Measurements from ENCODE around the gene LKAAEAR1. TPM values are rescaled to one million over a fixed set of nuclear protein-coding genes. Genes with fewer than 3 reads are reported as not detected.

The LKAAEAR1 gene
- total and polyA plus RNA-seq, 8 donors, result 0.23 TPM; not detected in 7

GRCh38 chr20:64077094-64077493 lies 7.1 kb downstream of the LKAAEAR1 start:
- Histone ChIP-seq H3K36me3 (peaks cover 16 to 41% (median 38%) of the 10 kb centered on the region in 4 donors), H3K27ac (peak overlapping the region in 4 of 5 donors; percentile 5 to 88 (median 76)), H3K27me3 (peaks cover 0 to 2% (median 0%) of the 10 kb centered on the region in 3 donors), H3K4me1 (peaks cover 12 to 52% (median 37%) of the 10 kb centered on the region in 4 donors), H3K4me3 (peak overlapping the region; percentile 0 to 83 (median 79)), H3K9me3 (no peaks in the 10 kb centered on the region)
- intact Hi-C loops (cut with DNase I; ENCODE audit: low total_unique reads), result no loop called here
- peak in 1 of 2 donors; percentile 32 for DNase-seq
- WGBS, 5 donors, result 72 to 83% (median 82%) methylated on average over 3 to 8 of the region's 8 CpGs
- no peak for TF ChIP-seq EP300 (IDR thresholded peaks at IDR 0.05)
- TF ChIP-seq CTCF (IDR thresholded peaks at IDR 0.05), result no peak
- no peak for TF ChIP-seq POLR2AphosphoS5 (IDR thresholded peaks at IDR 0.05)
- TF ChIP-seq POLR2A (IDR thresholded peaks at IDR 0.05), result no peak

- Histone ChIP-seq H3K4me3 (peak overlapping the region; percentile 0 to 83 (median 79)), H3K9me3 (no peaks in the 10 kb centered on the region), H3K27ac (peak overlapping the region in 3 of 5 donors; percentile 5 to 88 (median 85)), H3K4me1 (peaks cover 12 to 45% (median 32%) of the 10 kb centered on the region in 4 donors), H3K36me3 (peaks cover 16 to 48% (median 46%) of the 10 kb centered on the region in 4 donors), H3K27me3 (no peaks in the 10 kb centered on the region)
- TF ChIP-seq POLR2A (IDR thresholded peaks at IDR 0.05) (no peak), EP300 (IDR thresholded peaks at IDR 0.05) (no peak), POLR2AphosphoS5 (IDR thresholded peaks at IDR 0.05) (no peak)
- WGBS, 5 donors, result 83 to 96% (median 93%) methylated on average over 9 to 21 of the region's 22 CpGs
- intact Hi-C loops (cut with DNase I; ENCODE audit: low total_unique reads), result no loop called here
- no peak for DNase-seq
Observed at GRCh38 chr20:64076061-64076997, 7.9 kb downstream of the LKAAEAR1 start.

GRCh38 chr20:64075556-64075955 lies 8.6 kb downstream of the LKAAEAR1 start:
- no peak overlapping the region for H3K4me3 ChIP-seq
- no peak for TF ChIP-seq POLR2AphosphoS5 (IDR thresholded peaks at IDR 0.05)
- H3K27ac ChIP-seq, result no peak overlapping the region

GRCh38 chr20:64074963-64075362 lies 9.2 kb downstream of the LKAAEAR1 start:
- TF ChIP-seq EP300 (IDR thresholded peaks at IDR 0.05), result no peak
- no peak for TF ChIP-seq POLR2A (IDR thresholded peaks at IDR 0.05)
- no peak for TF ChIP-seq POLR2AphosphoS5 (IDR thresholded peaks at IDR 0.05)
- TF ChIP-seq CTCF (IDR thresholded peaks at IDR 0.05), result no peak
- no peaks in the 10 kb centered on the region for H3K27me3 ChIP-seq

More at GRCh38 chr20:64075556-64075955, 8.6 kb downstream of the LKAAEAR1 start:
- Histone ChIP-seq H3K27me3 (no peaks in the 10 kb centered on the region), H3K9me3 (no peaks in the 10 kb centered on the region), H3K36me3 (peaks cover 16 to 51% (median 49%) of the 10 kb centered on the region in 4 donors), H3K4me1 (peaks cover 12 to 37% (median 30%) of the 10 kb centered on the region in 4 donors)
- DNase-seq, result no peak
- 89 to 97% (median 92%) methylated on average over 11 to 12 of the region's 12 CpGs for WGBS, 5 donors
- intact Hi-C loops (cut with DNase I; ENCODE audit: low total_unique reads), result no loop called here

GRCh38 chr20:64074184-64074789 lies 9.9 kb downstream of the LKAAEAR1 start:
- H3K4me3 ChIP-seq, result no peak overlapping the region
- H3K27me3 ChIP-seq, result no peaks in the 10 kb centered on the region
- H3K4me1 ChIP-seq, result peaks cover 11 to 36% (median 21%) of the 10 kb centered on the region in 4 donors
- TF ChIP-seq CTCF (IDR thresholded peaks at IDR 0.05) (no peak), EP300 (IDR thresholded peaks at IDR 0.05) (no peak), POLR2A (IDR thresholded peaks at IDR 0.05) (no peak), POLR2AphosphoS5 (IDR thresholded peaks at IDR 0.05) (no peak)
- H3K9me3 ChIP-seq, result no peaks in the 10 kb centered on the region
- peaks cover 16 to 58% (median 52%) of the 10 kb centered on the region in 4 donors for H3K36me3 ChIP-seq
- no peak overlapping the region for H3K27ac ChIP-seq
- WGBS, 5 donors, result 86 to 95% (median 92%) methylated on average over 16 to 28 of the region's 28 CpGs
- DNase-seq, result no peak
- intact Hi-C loops (cut with DNase I; ENCODE audit: low total_unique reads), result no loop called here

More at GRCh38 chr20:64074963-64075362, 9.2 kb downstream of the LKAAEAR1 start:
- H3K9me3 ChIP-seq, result no peaks in the 10 kb centered on the region
- H3K36me3 ChIP-seq, result peaks cover 16 to 57% (median 52%) of the 10 kb centered on the region in 4 donors
- intact Hi-C loops (cut with DNase I; ENCODE audit: low total_unique reads), result no loop called here
- H3K27ac ChIP-seq, result no peak overlapping the region
- peaks cover 12 to 31% (median 24%) of the 10 kb centered on the region in 4 donors for H3K4me1 ChIP-seq
- H3K4me3 ChIP-seq, result no peak overlapping the region
- DNase-seq, result no peak
- 91 to 96% (median 93%) methylated on average over 8 of the region's 8 CpGs for WGBS, 5 donors
